SU-DHL-6 (cell line): ENCODE data around the gene FUT8.

Source experiments
- H2AFZ ChIP-seq: fragments of 200-600 bp; sonication (generic); 2 replicates; pipeline ENCODE4 v1.6.1; 2014; ENCODE audit warnings: low read depth, mild to moderate bottlenecking, moderate library complexity, mixed read lengths, antibody characterized with exemption, low read length; ENCODE audit not compliant: severe bottlenecking
- H3F3A ChIP-seq: fragments of 200-600 bp; shearing (Covaris generic); 2 replicates; pipeline ENCODE4 v1.6.0; 2016; ENCODE audit warnings: antibody characterized with exemption, mild to moderate bottlenecking; ENCODE audit not compliant: insufficient read depth
- H3K27ac ChIP-seq: fragments of 200-600 bp; sonication (generic); 2 replicates; pipeline ENCODE4 v1.5.1; 2016; ENCODE audit warnings: low read depth, mild to moderate bottlenecking, low read length, moderate library complexity, mixed read lengths
- H3K27me3 ChIP-seq: fragments of 200-600 bp; sonication (generic), shearing (Covaris generic); 2 replicates; pipeline ENCODE4 v1.6.0; 2014; ENCODE audit warnings: mild to moderate bottlenecking, low read length
- H3K36me3 ChIP-seq: fragments of 200-600 bp; sonication (generic); 2 replicates; pipeline ENCODE4 v1.6.1; 2014; ENCODE audit warnings: mild to moderate bottlenecking, low read length, mixed read lengths
- H3K4me2 ChIP-seq: fragments of 300-600, 200-600 bp; shearing (Covaris generic), sonication (generic); 2 replicates; pipeline ENCODE4 v1.6.0; 2014; ENCODE audit warnings: low read length, low read depth, mild to moderate bottlenecking; ENCODE audit not compliant: poor library complexity, severe bottlenecking
- H3K4me3 ChIP-seq: fragments of 200-600 bp; sonication (generic); 2 replicates; pipeline ENCODE4 v1.5.1; 2014; ENCODE audit warnings: antibody characterized with exemption, low read length, mild to moderate bottlenecking, mixed read lengths; ENCODE audit not compliant: insufficient read depth, poor library complexity, severe bottlenecking
- H3K79me2 ChIP-seq: fragments of 200-600 bp; sonication (generic); 2 replicates; pipeline ENCODE4 v1.6.1; 2014; ENCODE audit warnings: mild to moderate bottlenecking, low read length, moderate library complexity; ENCODE audit not compliant: insufficient read depth
- H3K9ac ChIP-seq: fragments of 200-600 bp; sonication (generic); 2 replicates; pipeline ENCODE4 v1.7.0; 2014; ENCODE audit warnings: mild to moderate bottlenecking, low read length
- H3K9me2 ChIP-seq: fragments of 200-600 bp; sonication (generic); replicated peaks from 2 replicates; pipeline ENCODE4 v1.6.1; 2014; ENCODE audit warnings: low read length; ENCODE audit not compliant: insufficient read depth
- H3K9me3 ChIP-seq: fragments of 200-600 bp; sonication (generic); 2 replicates; pipeline ENCODE4 v1.6.1; 2014; ENCODE audit warnings: low read length, mixed read lengths; ENCODE audit not compliant: insufficient read depth
- H4K20me1 ChIP-seq: fragments of 200-600 bp; sonication (generic); 2 replicates; pipeline ENCODE4 v1.6.1; 2014; ENCODE audit warnings: low read depth, mild to moderate bottlenecking, antibody characterized with exemption, low read length, moderate library complexity, mixed read lengths
- CTCF ChIP-seq: fragments of 200-600 bp; sonication (generic); IDR thresholded peaks from one replicate; pipeline ENCODE4 v1.5.1; 2017; ENCODE audit warnings: antibody characterized with exemption, mild to moderate bottlenecking, low read length, moderate library complexity; ENCODE audit not compliant: insufficient read depth, poor library complexity, severe bottlenecking
- EZH2phosphoT487 ChIP-seq: fragments of 200-600 bp; sonication (generic), shearing (Covaris generic); conservative IDR thresholded peaks from 2 replicates; pipeline ENCODE4 v1.6.1; 2018; ENCODE audit warnings: mild to moderate bottlenecking, antibody characterized with exemption, low read length, moderate library complexity, mixed read lengths

The FUT8 gene

GRCh38 chr14:65558363-65558762 is 145.8 kb downstream of the FUT8 start:
- Histone ChIP-seq H3K4me3 (no peak overlapping the region), H3K9me2 (no peaks in the 10 kb centered on the region), H3K27ac (no peak overlapping the region), H3K4me2 (no peak overlapping the region), H3K9ac (no peak overlapping the region), H4K20me1 (0 out of 2 replicates have a peak, but pooled peaks cover 5% of the 10 kb centered on the region), H2AFZ (no peak overlapping the region), H3K79me2 (peaks cover 45% of the 10 kb centered on the region), H3K27me3 (no peaks in the 10 kb centered on the region), H3K36me3 (no peaks in the 10 kb centered on the region), H3K9me3 (no peaks in the 10 kb centered on the region), H3F3A (no peaks in the 10 kb centered on the region)
- no peak for TF ChIP-seq EZH2phosphoT487
- no peak for TF ChIP-seq CTCF

DNA sequence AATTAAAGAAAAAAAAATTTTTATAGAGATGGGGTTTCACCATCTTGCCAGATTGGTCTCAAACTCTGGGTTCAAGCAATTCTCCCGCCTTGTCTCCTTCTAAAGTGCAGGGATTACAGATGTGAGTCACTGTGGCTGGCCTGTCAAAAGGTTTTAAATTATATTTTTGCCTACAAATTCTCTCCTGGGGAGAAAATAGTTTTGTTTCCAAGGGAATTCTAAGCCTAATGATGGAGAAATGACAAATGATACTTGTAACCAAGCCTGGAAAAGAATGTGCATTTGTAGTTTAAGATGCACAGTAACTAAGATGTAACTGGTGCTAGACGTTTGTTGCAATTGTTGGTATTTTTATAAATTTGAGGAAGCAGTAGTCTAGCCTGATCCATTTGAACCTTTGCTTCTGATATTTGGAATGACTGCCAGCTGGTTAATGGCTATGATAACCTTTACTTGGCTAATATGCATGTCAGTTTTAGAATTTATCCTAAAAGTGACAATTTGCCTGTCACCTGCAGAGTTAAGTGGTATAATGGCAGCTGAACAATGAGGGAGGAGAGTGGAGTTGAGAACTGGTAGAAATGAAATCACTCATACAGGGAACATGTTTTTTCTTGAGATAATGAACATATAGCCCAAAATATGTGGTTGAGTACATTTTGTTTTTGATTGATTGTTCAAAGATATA is 148.0 kb downstream of the FUT8 start:
- H3K27ac ChIP-seq = no peak overlapping the region
- 0 out of 2 replicates have a peak, but pooled peaks cover 2% of the 10 kb centered on the region for H3K36me3 ChIP-seq
- H3K9me3 ChIP-seq = no peaks in the 10 kb centered on the region
- no peak overlapping the region for H3K4me3 ChIP-seq
- no peak overlapping the region for H3K9ac ChIP-seq
- no peak overlapping the region for H3K4me2 ChIP-seq
- no peak for TF ChIP-seq EZH2phosphoT487
- TF ChIP-seq CTCF = no peak
- H4K20me1 ChIP-seq = 0 out of 2 replicates have a peak, but pooled peaks cover 1% of the 10 kb centered on the region
- H2AFZ ChIP-seq = no peak overlapping the region
- no peaks in the 10 kb centered on the region for H3F3A ChIP-seq
- H3K9me2 ChIP-seq = no peaks in the 10 kb centered on the region
- H3K79me2 ChIP-seq = peaks cover 27% of the 10 kb centered on the region
- no peaks in the 10 kb centered on the region for H3K27me3 ChIP-seq

DNA sequence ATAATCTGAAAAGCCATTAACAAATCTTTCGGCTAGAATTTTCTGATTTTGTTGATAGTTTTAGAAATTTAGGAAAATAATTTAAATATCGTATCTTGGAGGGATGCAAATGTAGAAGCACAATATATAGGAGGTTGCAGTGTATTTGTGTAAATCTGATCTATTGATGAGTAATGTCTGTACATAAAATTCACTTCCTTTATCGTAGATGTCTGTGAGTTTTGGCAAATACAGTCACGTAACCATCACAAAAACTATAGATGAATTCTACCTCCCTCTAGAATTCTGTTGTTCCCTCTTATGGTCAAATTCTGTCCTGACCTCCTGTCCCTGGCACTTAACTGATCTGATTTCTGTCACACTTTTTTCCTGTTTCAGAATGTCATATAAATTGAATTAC is 151.8 kb downstream of the FUT8 start:
- Histone ChIP-seq H3F3A (no peaks in the 10 kb centered on the region), H3K9ac (no peak overlapping the region), H3K9me3 (no peaks in the 10 kb centered on the region), H4K20me1 (no peaks in the 10 kb centered on the region), H3K36me3 (peaks cover 2% of the 10 kb centered on the region; the same call in 1 of the 2 replicates), H3K4me3 (no peak overlapping the region), H3K79me2 (peaks cover 15% of the 10 kb centered on the region; the same call in 1 of the 2 replicates), H3K27ac (no peak overlapping the region), H3K9me2 (no peaks in the 10 kb centered on the region), H3K4me2 (no peak overlapping the region), H3K27me3 (no peaks in the 10 kb centered on the region), H2AFZ (no peak overlapping the region)
- TF ChIP-seq EZH2phosphoT487 (no peak), CTCF (no peak)
